ENCODE results near the gene MIPOL1.
"Not testable (repeated sequence)": the region's sequence is repeated elsewhere in the genome, so short reads cannot be mapped to it uniquely, and the experiment has no call there.

MIPOL1 gene

GRCh38 chr14:37278636-37279538 lies 81.2 kb downstream of the MIPOL1 start:
- DNase-seq (ENCODE audit: low read depth, low spot score) = no peak
- TF ChIP-seq, protein P1, sequence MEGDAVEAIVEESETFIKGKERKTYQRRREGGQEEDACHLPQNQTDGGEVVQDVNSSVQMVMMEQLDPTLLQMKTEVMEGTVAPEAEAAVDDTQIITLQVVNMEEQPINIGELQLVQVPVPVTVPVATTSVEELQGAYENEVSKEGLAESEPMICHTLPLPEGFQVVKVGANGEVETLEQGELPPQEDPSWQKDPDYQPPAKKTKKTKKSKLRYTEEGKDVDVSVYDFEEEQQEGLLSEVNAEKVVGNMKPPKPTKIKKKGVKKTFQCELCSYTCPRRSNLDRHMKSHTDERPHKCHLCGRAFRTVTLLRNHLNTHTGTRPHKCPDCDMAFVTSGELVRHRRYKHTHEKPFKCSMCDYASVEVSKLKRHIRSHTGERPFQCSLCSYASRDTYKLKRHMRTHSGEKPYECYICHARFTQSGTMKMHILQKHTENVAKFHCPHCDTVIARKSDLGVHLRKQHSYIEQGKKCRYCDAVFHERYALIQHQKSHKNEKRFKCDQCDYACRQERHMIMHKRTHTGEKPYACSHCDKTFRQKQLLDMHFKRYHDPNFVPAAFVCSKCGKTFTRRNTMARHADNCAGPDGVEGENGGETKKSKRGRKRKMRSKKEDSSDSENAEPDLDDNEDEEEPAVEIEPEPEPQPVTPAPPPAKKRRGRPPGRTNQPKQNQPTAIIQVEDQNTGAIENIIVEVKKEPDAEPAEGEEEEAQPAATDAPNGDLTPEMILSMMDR (IDR thresholded peaks at IDR 0.05; ENCODE audit: low read depth, low read length) = no peak
- H3K4me3 ChIP-seq (ENCODE audit: low read depth, low read length) = no peak overlapping the region
- in situ Hi-C loops (cut with HindIII; ENCODE audit: low sequenced_read_pairs) = no loop called here

DNA sequence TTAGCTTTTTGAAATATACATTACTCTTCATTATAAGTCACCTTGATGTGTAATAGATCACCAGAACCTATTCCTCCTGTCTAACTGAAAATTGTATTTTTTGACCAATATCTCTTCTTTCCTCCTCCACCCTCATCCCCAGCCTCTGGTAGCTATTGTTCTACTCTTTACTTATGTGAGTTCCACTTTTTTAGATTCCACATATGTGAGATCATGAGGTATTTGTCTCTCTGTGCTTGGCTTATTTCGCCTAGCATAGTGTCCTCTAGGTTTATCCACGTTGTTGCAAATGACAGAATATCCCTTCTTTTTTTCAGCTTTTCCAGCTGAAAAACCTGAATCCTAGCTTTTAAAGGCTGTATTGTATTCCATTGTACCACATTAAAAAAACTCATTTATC lies 82.1 kb downstream of the MIPOL1 start:
- TF ChIP-seq, protein P1 (IDR thresholded peaks at IDR 0.05; ENCODE audit: low read depth, low read length) = no peak
- in situ Hi-C loops (cut with HindIII; ENCODE audit: low sequenced_read_pairs) = no loop called here
- H3K4me3 ChIP-seq (ENCODE audit: low read depth, low read length) = no peak overlapping the region
- DNase-seq (ENCODE audit: low read depth, low spot score) = no peak

DNA sequence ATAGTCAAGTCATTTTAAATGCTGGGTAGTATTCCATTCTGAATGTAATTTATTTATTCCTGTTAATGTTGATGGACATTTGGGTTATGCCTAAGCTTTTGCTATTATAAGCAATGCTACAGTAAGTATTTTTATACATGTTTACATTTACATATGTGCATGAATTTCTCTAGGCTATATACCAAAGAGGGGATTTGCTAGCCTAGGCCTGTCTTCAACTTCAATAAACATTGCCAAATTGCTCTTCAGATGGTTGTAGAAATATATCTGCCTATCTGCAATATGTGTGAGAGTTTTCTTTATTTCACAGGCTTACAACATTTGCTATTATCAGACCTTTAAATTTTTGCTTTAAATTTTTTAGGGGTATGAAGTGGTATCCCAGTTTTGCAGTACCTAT lies 87.0 kb downstream of the MIPOL1 start:
- in situ Hi-C loops (cut with HindIII; ENCODE audit: low sequenced_read_pairs) = no loop called here
- TF ChIP-seq, protein P1 (IDR thresholded peaks at IDR 0.05; ENCODE audit: low read depth, low read length) = no peak
- no peak for DNase-seq (ENCODE audit: low read depth, low spot score)

GRCh38 chr14:37285220-37285619 lies 87.5 kb downstream of the MIPOL1 start:
- in situ Hi-C loops (cut with HindIII; ENCODE audit: low sequenced_read_pairs) = no loop called here
- no peak for DNase-seq (ENCODE audit: low read depth, low spot score)
- TF ChIP-seq, protein P1 (IDR thresholded peaks at IDR 0.05; ENCODE audit: low read depth, low read length) = no peak
- no peak overlapping the region for H3K4me3 ChIP-seq (ENCODE audit: low read depth, low read length)

More for the DNA sequence above, 87.0 kb downstream of the MIPOL1 start:
- H3K4me3 ChIP-seq (ENCODE audit: low read depth, low read length) = no peak overlapping the region

DNA sequence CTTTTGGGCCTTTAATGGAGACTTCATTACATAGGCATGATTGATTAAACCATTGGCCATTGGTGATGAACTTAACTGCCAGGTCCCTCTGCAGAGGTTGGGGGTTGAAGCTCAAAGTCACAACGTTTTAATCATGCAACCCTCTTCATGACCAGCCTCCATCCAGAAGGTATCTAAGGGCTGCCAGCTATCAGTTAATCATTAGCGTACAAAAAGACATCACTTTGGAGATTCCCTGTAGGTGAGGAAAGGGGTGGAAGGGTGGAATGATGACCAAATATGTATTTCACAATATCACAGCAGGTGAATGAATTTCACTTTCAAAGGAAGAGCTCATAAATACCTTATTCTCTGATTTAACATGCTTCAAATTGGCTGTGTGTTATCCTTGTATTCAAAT lies 92.0 kb downstream of the MIPOL1 start:
- no peak for DNase-seq (ENCODE audit: low read depth, low spot score)
- no peak overlapping the region for H3K4me3 ChIP-seq (ENCODE audit: low read depth, low read length)
- TF ChIP-seq, protein P1 (IDR thresholded peaks at IDR 0.05; ENCODE audit: low read depth, low read length) = no peak
- in situ Hi-C loops (cut with HindIII; ENCODE audit: low sequenced_read_pairs) = no loop called here

DNA sequence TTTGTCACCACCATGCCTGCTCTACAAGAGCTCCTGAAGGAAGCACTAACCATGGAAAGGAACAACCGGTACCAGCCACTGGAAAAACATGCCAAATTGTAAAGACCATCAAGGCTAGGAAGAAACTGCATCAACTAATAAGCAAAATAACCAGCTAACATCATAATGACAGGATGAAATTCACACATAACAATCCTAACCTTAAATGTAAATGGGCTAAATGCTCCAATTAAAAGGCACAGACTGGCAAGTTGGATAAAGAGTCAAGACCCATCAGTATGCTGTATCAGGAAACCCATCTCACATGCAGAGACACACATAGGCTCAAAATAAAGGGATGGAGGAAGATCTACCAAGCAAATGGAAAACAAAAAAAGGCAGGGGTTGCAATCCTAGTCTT lies 97.5 kb downstream of the MIPOL1 start:
- in situ Hi-C loops (cut with HindIII; ENCODE audit: low sequenced_read_pairs); H3K4me3 ChIP-seq (ENCODE audit: low read depth, low read length); DNase-seq (ENCODE audit: low read depth, low spot score): not testable (repeated sequence)

GRCh38 chr14:37311252-37311651 lies 113.5 kb downstream of the MIPOL1 start:
- no peak overlapping the region for H3K4me3 ChIP-seq (ENCODE audit: low read depth, low read length)
- in situ Hi-C loops (cut with HindIII; ENCODE audit: low sequenced_read_pairs) = no loop called here
- no peak for DNase-seq (ENCODE audit: low read depth, low spot score)
- TF ChIP-seq, protein P1 (IDR thresholded peaks at IDR 0.05; ENCODE audit: low read depth, low read length) = no peak
